HG03103 (cell line): ENCODE results near the gene HTR2B.
"Not testable (repeated sequence)": the region's sequence is repeated elsewhere in the genome, so short reads cannot be mapped to it uniquely, and the experiment has no call there.

Experiments
- ATAC-seq: cut with Tn5 transposase; IDR thresholded peaks from one replicate; pipeline ENCODE4 v1.9.1; 2021; ENCODE audit warnings: low read depth; ENCODE audit not compliant: unreplicated experiment

HTR2B gene

GRCh38 chr2:231124838-231125568 is at the start of gene HTR2B:
HTR2B (minus strand) TSS chr2:231125042; CDS start chr2:231123764, 1,278 bp downstream.
- ATAC-seq, result no peak

DNA sequence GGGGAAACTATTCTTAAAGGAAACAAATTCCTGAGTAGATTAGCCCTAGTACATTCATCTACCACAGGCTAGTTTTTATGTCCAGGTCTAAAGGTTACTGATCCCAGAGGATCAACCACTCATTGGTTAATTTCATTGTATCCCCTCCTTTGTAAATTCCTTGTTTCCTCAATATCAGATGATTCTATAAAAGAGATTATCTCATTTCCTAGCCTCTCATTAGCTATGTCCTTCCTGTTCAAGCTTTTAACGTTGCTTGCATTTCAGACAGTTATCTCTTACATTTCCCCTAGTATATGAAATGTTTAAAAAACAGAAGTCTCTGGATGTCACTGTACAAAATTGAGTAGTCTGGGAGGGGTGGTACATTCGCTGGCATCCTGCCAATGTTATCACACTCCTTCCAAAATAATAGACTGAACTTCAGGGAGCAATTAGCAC is 49.4 kb upstream of the HTR2B start:
- no peak for ATAC-seq

DNA sequence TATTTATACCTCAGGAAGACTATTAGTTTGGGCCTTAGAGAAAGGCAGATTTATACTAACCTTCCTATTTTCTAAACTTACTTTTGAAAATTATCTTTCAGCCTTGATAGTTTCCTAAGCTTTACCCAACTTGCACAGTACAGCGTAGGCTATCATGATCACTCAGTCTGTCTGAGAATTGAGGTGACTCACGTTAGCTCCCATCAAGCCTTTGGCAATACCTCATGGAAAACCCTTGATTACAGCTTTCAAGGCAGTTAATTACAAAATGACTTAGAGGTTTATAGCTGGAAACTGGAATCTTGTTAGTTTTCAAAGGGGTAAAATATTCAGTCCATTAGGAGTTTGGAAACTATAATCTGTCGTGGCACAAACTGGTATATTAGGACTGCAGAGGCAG is 47.2 kb upstream of the HTR2B start:
- ATAC-seq, result no peak

- no peak for ATAC-seq
Measured at GRCh38 chr2:231170055-231170454, 45.2 kb upstream of the HTR2B start.

DNA sequence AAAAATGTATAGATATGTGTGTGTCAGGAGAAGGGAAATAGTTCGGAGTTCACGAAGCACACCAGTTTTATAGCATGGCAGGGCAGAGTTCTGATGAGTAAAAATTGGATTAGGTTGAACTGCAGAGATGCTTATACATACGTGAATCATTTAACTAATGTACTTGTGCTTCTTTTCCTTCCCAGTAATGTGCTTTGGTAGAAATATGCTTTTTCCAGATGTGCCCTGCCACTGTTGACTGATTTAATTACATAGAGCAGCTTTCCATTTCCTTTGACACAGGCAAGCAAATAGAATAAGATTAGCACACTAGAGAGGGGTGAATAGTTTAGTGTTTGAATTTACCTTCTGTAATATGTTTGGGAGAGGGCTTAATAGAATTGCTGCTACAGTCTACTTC is 44.6 kb upstream of the HTR2B start:
- no peak for ATAC-seq

GRCh38 chr2:231168460-231169139 is 43.8 kb upstream of the HTR2B start:
- ATAC-seq, result no peak

GRCh38 chr2:231167745-231168459 is 43.1 kb upstream of the HTR2B start:
- no peak for ATAC-seq

DNA sequence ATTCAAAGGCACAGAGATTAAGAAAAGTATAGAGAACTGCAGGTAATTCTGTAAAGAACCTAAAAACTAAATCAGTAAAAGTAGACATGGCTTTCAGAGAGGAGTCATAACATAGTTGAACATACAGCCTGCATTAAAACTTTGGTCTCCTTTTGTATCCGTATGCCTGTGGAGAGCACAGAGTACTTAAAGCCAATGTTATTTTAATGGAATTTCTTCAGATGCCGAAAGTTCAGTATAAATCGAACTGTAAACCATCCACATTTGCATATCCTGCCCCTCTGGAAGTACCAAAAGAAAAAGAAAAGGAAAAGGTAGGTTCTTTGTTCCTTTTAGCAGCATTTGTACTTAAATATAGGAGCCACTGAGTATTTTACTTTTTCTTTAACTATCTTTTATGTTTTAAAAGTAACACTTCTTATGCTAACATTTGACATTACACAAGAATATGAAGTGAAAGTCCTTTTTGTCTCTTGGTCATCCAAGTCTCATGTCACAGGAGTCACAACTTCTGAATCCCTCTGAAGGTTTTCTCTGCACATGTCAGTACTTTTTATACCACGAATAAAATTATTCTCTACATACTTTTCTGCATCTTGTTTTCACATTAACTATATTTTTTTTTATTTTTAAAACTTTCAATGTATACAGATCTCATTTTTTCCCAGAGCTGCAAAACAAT is 38.7 kb upstream of the HTR2B start:
- ATAC-seq, result no peak

- ATAC-seq, result no peak
Measured at GRCh38 chr2:231163011-231163410, 38.2 kb upstream of the HTR2B start.

GRCh38 chr2:231161877-231162329 is 37.1 kb upstream of the HTR2B start:
- ATAC-seq, result no peak

GRCh38 chr2:231161252-231161839 is 36.5 kb upstream of the HTR2B start:
- no peak for ATAC-seq

- ATAC-seq, result no peak
Measured at GRCh38 chr2:231160701-231161100, 35.9 kb upstream of the HTR2B start.

DNA sequence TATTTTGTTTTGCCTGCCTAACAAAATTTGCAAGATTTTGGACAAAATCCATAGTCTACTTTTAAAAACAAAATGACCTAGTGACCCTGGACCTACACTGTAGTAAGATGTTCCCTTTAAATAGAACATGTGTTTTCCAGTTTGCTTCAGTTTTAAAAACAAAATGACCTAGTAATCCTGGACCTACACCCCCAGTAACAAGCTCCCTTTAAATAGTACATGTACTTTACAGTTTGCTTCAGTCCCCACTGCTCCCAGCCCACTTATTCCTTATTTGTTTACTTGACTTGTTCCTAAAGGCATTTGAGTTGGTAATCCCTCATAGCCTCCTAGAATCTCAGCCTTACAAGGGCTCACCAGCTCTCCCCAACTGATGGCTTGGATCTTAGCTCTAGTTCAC is 34.5 kb upstream of the HTR2B start:
- ATAC-seq, result no peak

DNA sequence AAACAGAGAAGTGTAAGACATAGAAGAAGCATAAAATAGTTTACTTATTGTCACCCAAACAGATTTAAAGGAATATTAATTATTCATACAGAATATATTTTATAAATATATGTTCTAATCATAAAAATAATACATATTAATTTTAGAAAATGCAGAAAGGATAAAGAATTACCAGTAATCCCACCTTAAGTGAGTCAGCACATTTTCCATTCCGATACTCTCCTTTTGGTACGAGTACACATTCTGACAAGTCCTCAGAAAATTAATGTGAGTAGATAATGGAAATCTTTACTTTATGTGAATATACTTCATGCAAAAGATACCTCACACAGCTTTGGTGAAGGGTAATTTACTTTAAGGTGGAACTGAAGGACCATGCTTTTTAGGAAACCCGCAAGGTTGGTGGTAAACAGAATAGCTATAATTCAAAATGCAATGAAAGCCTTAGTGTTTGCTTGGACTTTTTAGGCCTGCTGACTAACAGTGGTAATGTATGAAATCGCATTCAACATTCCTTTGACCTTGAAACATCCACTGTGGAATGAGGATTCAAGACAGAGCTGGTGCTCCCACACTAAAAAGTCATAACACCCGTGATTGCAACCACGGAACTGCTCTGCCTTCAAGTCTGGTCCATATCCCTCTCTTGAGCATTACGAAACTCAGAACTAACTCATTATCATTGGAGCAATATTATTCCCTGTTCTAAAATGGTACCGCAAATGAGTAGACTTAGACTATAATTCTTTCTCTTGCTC is 28.1 kb upstream of the HTR2B start:
- no peak for ATAC-seq

DNA sequence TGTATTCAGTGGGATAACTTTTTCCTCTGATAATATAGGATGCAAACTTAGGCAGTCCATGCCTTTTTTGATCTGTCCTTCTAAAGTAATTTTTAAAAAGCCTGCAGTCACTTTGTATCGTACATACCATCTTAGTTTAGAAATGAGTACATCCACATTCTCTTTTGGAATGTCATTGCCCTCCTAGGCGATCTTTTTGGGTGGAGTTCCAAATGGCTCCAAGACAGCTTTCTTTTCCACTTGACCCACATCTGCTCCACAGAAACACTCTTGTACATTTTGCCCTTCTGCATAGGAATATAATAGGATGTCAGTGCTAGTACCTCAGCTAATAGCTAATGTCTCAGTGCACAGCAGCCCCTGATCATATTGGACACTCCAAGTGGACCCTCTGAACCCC is 21.8 kb upstream of the HTR2B start:
- no peak for ATAC-seq

DNA sequence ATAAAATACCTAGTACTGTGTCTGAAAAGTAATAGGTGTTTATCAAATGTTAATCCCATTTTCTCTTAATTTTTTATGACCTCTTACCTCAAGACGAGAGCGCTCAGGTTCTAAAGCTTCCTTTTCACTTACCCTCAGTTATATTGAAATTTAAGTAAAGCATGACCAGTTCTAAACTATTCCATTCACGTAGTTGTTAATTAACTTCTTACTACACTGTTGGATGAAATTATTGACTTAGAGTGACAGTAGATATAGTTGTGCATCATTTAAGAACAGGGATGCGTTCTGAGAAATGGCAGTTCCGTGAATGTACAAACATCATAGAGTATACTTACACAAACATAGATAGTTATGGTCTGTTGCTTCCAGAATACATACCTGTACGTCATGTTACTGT is 20.1 kb upstream of the HTR2B start:
- no peak for ATAC-seq

DNA sequence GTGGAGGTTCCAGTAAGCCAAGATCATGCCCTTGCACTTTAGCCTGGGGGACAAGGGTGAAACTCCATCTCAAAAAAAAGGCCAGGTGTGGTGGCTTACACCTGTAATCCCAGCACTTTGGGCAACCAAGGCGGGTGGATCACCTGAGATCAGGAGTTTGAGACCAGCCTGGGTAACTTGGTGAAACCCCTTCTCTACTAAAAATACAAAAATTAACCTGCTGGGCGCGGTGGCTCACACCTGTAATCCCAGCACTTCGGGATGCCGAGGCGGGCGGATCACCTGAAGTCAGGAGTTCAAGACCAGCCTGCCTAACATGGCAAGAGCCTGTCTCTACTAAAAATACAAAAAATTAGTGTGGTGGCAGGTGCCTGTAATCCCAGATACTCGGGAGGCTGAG is 16.0 kb upstream of the HTR2B start:
- not testable (repeated sequence) for ATAC-seq

DNA sequence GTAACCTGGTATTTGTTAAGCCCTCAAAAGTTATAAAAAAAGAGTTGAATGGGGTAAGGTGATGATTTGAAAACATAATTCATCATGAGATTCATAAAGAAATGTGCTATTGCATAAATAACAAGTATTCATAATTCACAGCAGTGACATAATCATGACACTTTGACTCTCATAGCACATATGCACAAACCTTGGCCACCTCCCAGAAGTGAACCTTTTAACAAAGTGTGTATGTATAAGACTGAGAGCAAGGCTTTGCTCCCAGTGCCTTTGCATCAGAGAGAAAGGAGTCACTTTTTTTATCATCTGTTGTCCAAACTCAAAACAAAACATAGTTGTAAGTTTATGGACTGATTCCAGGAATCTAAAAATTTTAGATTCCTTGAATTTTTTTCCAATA is 15.0 kb upstream of the HTR2B start:
- no peak for ATAC-seq

DNA sequence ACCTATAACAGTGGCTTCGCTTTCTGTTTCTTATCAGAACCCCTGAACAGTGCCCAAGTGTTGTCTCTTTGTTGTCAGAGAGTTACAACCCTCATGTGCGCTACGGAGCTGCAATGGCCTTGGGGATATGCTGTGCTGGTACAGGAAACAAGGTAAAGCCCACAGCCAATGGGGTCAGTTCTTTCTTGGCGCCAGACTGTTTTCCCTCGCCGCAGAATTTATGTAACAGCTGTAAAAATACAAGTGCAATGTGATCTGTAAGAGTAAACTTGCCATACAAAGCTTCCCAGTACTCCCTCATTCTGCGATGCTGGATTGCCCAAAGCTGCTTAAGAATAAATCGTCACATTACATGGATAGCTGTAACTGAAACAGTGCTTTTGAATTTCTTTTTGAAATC is 13.9 kb upstream of the HTR2B start:
- no peak for ATAC-seq
